HG03175 (cell line): ENCODE measurements around the gene HOXA4.

Experiments used
- ATAC-seq: cut with Tn5 transposase; IDR thresholded peaks from one replicate; pipeline ENCODE4 v1.9.1; 2021; ENCODE audit warnings: mild to moderate bottlenecking, moderate library complexity; ENCODE audit not compliant: unreplicated experiment

Gene HOXA4

DNA sequence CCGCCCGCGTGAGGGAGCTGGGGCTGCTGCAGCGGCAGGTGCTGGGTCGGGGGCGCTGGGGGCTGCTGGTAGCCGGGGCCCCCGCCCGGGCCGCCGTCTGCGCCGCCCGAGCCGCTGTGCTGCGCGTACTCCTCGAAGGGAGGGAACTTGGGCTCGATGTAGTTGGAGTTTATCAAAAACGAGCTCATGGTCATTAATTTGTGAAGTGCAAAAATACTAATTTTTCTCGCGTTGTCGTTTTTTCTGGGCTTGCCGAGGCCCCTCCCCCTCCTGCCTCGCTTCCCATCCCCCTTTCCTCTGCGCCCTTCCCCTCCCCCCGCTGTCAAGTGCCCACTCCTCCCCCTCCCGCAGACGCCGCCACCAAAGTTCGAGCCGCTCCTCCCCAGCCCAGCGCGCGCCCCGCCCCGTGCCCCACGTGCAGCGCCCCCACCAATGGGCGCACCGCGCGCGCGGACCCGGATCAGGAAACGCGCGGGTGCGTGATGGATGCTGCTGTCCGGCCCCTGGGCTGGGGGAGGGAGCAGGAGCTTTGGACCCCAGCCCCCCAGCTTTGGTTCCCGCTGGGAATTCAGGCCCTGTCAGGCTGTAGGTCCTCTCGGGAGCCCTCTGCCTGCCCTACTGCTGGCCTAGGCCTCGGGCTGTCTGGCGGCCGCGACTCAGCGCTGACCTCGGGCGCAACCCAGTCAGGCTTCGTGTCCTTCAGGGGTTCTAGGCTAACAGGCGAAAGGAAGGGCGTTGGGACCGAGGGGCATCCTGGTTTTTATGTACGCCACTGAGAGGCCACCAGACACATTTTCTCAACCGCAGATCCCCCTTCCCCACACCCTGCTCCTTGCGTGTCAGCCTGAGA, at the start of gene HOXA4:
Gene HOXA4 (minus strand): TSS at position 218 of the 850 bp plus-strand sequence. CDS start 24 bp downstream, at position 194.
- no peak for ATAC-seq

DNA sequence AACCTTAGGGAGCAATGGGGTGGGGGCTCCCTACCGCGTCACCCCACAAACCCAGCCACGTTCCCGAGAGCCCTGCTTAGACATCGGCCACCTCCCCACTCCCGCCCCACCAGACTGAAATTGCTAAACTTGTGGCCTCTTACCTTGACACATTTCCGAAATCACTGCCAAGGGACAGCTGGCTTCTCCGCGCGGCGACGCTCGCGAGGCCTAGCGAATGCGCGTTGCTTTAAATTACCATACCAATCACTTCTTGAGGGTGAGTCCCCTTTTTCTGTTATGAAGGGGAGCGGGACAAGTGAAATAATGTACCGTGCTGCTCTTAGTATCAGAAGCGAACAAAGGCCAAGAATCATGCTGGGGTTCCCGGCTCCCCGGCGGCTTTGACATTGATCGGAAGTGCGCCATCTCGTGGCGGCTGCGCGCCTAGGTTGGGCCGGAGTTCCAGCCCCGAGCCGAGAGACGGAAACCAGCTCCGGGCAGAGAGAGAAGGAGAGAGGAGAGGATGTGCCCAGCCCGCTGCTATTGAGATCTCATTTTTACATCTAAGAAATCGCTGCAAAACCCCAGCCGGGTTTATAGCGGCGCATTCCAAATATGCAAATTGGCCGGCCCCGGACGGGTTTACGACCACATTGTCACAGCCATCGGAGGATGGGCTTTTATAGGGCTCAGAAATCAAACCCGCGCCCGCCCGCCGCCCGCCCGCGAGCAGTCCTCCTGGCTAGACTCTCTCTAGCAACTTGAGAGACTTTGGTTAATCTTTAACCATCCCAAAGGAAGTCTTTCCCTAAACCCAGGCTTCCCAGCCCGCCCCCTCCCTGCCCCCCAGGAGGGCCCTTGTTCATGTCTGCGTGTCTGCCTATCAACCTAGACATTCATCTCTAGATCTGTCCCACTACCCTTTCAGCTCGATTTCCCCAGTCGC, 49.2 kb upstream of the HOXA4 start:
- ATAC-seq: no peak

DNA sequence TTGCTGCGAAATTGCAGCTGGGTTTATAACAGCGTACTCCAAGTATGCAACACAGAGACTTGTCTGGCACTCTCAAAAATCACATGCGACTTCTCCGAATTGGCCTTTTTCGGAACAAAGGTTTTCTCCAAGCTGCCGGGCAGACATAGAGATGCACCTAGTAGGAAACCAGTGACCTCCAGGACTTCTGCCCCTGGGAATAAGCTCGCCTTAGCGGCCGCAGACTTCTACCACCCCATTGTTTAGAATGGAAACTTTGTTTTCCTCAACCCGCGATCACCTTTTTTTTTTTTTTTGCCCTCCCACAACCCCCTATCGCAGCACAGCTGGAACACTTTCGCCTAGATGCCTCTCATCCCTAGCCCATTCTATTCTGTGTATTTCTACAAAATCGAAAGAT, 48.5 kb upstream of the HOXA4 start:
- ATAC-seq: no peak

DNA sequence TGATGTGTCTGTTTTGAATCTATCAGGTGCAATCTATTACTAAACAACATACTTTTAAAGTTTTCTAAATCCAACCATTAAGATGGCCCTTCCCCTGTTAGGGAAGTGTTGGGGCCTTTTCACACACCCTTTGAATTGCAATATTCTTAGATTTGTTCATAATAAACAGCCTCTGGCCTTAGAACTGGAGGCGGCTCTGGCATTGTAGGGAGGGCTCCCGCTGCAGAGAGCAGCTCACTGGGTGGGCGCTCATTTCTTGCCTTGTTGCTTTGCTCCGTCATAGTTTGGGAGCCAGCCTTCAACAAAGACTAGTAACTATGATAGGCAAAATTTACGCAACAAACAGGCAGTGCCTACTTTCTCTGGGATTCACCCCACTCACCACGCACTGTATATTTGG, 47.8 kb upstream of the HOXA4 start:
- no peak for ATAC-seq

DNA sequence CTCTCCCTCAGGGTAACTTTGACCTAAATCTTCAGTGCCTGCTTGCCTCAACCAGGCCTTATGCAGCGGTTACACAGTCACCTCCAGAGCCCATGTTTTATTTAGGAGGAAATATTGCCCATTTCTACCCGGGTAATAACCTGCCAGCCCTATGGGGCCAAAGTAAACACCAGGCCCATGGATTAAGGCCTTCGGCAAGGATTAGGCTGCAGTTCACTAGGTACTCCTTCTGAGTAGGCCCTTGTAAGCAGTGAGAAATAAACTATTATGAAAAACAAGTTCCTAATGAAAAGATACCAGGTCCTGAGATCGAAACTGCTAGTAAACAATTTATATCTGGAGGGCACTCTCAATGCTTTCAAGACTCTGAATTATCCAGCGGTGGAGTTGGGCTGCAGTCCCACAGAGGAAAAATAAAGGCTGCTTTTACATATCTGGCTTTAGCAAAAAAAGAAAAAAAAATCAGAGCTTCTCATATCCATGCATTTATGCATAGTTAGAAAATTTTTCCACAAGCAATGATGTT, 47.3 kb upstream of the HOXA4 start:
- no peak for ATAC-seq

DNA sequence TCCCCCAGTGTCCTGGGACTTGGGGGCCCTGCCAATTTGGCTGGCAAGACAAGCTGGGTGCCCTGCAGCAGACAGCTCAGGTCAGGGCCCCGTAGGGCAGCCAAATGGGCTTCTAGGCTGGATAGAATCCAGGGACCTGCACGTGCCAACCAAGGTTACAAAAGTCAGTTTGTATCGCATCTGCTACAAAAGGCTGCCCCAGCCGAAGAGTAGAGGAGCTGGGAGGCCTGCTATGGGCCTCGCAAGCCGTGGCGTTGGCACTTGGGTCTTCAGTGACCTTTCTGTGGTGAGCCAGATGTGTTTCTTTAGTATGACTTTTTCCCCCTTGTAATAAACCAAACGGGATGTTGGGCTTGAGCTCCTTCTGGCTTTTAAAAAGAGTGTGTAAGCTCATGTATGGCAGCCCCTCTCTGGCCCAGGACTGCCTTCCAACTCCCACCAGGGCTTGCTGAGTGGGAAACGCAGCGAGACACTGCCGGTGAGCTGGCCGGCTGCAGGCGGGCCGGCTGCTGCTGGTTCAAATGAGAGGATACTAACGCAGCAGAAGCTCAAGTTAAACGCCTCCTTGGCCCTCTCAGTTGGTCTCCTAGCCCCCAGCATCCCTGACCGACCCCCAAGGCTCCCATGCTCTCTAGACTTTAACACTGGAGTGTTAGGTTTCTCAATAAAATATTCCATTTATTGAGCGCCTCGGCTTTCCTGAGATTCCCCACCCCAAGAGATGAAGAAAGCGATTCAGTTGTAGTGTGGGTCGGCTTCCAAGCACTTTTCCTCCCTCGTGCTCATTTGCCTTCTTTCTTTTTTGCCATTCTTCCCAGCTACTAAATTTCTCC, 46.6 kb upstream of the HOXA4 start:
- ATAC-seq: no peak

DNA sequence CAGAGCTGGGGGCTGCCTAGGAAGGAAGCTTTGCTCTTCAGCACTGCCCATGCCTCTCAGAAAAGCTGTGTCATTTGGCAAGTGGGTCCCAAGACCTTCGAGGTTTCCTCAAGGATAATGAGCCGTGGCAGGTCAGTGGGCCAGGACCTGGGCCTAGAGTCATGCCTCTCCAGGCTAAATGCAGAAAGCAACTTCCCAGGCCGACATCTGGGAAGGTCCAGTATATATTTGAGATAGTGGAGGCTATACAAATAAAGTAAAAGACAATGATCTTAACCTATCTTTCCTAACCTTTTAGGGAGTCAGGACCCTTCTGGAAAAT, 45.9 kb upstream of the HOXA4 start:
- ATAC-seq: no peak

DNA sequence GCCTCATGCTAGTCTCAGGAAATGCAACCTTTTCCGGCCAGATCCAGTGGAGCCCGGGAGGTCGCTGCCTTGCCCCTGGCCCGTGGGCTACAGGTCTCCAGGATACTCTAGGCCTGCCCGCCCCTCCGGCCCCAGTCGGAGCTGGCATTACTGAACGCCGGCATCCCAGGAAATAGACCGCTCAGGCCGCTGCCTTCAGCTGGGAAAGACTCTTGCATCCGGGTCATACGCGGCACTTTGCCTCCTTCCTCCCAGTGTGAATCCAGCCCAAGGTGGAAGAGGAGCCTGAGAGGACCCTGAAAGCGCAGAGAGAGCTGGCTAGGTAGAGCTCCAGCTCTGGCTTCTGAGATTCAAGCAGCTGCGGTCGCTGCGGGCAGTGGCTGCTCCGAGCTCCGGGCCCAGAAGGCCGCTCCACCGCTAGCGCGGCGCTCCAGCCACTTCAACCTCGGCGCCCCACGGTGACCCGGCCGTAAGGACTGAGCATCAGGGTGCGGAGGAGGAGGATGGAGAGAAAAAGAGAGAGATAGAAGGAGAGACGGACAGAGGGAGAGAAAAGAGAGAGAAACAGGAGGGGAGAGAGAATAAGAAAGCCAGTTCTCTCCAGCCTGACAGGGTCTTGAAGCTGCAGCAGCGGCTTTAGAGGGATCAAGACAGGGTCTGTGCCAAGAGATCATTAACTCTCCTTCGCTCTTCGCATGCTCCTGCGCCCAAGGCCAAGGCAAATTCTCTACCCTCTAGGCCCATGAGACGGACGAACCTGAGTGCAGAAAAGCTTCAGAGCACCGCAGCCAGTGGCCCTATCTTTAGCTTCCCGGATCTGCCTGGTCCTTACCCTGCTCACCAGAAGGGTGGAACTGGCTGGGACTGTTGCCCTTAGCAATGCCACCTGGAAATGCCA, 45.3 kb upstream of the HOXA4 start:
- no peak for ATAC-seq

DNA sequence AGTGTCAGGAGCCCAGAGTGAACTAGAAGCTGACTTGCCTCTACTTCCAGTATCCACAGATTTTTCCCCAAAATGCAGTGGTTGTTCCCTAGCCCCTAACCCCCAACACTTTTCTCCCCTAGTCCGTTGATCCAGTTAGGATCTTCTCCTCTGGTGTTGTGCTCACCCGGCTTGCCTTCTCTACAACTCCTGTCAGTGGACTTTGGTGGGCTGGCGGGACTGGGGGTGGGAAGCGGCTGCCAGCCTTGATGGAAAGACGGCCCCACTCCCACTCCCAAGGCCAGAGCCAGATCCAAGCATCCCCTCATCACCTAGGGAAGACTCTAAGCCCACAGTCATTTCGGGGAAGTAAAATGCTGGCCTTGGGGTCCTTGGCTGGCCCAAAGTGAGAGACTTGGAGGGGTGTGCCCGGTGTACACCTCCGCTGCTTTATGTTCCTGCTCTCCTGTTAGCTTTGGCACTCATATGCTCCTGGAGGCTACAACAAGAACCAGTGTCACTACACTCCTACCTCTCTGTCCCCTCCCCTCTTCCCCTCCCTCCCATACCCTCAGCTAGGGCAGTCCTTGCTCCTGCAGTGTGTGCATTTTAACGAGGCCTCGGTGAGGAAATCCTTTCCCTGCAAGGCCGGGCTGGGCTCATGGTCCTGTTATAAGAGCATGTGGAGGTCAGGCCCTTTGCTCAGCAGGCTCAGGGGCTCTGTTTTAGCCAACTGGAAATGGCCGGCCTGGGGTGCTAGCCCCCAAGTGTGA, 44.5 kb upstream of the HOXA4 start:
- ATAC-seq: no peak

DNA sequence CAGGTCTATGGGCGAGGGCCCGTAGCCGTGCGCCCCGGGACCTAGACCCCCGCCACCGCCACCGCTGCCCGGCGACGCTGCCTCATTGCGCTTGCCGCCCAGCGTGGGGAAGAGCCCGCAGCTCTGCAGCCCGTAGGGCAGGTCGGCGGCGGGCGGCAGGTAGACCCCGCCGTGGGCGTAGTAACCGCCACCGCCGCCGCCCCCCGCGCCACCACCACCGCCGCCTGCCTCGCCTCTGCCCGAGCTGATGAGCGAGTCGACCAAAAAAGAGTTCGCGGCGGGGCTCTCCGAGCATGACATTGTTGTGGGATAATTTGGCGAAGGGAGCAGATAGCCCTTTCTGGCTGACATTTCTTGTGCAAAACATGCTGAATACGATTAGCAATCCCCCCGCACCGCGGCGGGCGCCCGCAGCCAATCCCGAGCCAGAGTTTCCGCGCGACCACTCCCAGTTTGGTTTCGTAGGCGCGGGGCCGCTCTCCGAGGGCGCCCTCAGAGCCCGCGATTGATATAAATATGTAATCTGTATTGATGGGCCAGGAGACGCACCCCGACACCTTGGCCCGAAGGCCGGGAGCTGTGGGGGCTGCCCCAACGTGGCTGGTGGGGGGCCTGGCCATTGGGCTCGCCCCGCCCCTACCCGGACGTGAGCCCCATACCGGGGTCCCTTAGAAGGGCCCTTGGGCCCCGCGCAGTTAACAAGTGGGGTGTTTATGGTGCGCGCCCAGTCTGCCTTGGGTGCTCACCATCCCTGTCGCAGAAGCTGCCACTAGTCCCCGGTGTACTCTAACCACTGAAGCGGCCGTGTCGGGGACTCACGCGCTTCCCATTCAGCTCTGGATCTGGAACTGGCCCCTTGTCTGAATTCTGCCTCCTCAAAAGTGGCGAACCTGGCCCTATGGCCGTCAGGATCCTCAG, 43.7 kb upstream of the HOXA4 start, which contains the start of gene HOXA10:
Gene HOXA10 (minus strand): TSS at position 365 of the 918 bp plus-strand sequence. CDS start 14 bp downstream, at position 351.
- ATAC-seq: no peak

DNA sequence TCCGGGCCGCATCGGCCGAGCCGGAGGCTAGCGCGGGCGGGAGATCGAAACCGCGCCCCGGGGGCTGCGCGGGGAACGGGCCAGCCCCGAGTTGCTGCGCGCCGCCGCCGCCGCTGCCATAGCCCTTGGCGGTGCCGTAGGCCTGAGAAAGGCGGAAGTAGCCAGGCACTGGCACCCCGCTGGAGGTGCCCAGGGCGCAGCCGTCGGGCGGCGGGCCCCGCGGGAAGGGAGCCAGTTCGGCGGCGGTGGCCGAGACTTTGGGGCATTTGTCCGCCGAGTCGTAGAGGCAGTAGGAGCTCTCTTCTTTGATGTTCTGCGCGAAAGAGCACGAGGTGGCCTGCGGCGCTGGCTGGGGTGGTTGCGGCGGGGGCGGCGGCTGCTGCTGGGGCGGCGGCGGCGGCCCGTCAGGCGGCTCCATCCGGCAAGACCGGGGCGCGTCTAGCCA, 43.0 kb upstream of the HOXA4 start:
- no peak for ATAC-seq

DNA sequence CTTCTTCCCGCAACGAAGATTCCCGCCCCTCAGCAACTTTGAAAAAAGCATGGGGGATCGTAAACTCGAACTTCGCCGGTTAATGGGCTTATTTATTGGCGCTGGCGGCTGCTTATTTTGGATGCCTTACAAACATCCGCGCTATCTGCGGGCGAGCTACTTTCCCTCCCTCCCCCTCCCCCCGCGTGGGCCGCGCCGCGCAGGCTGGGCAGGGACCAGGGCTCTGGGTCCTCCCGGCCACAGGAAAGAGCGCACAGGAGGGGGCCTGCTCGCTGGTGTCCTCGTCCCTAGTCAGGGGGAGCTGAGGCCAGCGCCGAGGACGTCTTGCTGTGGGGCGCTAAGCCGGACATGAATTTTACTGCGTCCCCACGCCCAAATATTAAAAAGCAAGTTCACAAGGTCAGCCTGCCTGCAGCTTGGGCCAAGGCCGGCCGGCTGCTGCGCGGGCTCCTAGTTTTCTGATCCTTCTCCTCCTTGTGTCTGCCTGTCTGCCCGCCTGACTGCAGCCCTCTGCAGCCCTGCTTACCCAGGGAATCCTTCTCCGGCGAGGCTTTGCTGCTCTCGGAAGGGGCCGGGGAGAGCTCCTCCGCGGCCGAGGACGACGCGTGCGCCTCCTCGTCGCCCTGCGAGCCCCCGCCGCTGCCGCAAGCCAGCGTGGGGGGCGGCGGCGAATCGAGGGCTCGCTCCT, 42.4 kb upstream of the HOXA4 start:
- ATAC-seq: no peak

DNA sequence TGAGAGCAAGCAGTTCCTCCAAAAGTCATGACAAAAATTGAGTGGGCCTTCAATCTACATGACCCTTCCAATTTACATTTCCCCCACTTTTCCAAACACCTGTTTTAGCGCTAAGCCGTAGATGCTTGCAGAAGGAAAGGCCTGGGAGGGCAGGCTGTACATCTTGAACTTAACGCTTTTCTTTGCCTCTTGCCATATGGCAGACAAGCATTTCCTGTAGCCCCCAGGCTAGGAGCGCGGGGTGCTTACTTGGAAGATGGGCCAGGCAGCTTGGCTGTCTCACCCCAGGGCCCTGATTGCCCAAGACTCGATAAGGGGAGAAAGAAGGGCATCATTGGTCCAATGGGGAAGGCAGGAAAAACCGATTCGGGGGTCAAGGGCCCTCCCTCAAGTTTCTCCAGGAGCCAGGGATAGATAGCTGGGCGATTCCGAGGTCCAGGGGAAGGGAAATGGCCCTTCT, 41.8 kb upstream of the HOXA4 start:
- ATAC-seq: no peak

DNA sequence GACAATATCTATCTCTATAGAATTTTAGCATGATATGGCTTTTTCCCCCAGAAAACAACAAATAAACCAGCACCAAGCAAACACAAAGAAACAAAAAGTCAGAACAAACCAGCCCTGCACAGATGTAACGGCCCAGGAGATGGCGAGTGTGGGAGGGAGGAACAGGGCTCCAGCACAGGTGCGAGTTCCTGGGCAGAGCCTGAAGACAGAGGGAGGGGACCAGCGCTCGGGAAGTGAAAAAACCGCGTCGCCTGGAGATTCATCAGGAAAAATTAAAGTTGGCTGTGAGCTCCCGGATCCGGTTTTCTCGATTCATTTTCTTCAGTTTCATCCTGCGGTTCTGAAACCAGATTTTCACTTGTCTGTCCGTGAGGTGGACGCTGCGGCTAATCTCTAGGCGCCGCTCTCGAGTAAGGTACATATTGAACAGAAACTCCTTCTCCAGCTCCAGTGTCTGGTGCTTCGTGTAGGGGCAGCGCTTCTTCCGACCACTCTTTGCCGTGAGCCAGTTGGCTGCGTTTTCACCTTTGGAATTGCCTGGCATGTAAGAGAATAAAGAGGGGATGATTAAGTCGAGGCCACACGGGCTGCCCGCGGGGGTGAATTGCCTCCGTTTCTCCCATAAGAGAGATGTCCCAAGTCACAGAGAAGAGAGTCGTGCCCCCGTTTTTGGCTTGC, 41.2 kb upstream of the HOXA4 start:
- ATAC-seq: no peak

DNA sequence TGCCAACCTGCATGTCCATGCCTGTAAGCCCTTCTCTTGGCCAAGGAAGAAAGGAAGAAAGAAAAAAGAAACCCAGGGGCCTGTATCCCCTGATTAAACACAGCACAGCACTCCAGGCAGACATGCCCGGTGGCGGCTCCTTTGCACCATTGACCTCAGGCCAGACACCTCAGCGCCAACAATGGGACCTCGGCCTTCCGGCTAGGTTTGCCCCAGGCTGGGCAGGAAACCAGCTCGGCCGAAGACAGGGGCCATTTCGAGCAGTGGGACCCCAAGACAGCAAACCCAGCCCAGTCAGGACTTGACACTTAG, 40.7 kb upstream of the HOXA4 start:
- no peak for ATAC-seq

DNA sequence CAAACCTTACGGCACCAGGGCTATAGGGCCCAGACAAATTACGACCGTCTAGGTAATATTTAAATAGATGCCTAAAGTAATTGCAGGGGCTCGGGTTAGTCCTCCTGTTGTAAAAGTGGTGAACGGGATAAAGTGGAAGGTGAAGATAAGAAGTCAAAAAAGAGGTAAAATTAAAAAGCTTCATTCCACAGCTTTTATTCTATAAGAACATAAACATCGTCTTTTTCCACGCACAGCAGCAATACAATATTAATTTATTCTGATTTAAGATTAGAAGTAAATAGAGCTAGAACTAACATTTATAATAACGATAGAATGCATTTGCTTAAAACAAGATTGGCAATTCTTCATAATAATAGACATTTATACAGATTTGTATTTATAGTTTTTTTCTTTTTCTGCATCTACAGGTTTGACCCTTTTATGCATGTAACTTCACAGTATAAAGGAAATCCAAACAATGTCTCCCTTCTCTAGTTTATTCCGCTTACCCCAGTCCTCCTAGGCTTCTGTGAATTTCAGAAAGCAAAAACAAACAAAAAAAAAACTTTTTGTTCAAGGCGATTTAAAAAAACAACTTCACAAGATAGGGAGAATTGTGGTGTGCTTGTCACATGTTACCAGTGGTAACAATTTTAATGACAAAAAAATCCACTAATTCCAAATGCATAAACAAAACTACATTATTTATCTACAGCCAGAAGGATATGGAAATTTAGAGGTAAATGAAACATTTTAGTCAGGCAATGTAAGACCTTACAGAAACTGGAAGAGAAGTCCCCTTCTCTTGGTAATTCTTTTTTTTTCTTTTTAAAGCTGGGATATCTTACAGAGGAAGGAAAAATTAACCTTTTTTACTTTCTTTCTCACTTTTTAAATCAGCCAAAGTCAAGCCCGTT, 40.1 kb upstream of the HOXA4 start:
- no peak for ATAC-seq
